Tibial artery (tissue), 4 donors: ENCODE results near the gene C2CD4C.
"Not testable (repeated sequence)": the region's sequence is repeated elsewhere in the genome, so short reads cannot be mapped to it uniquely, and the experiment has no call there.

Experiments used
- DNase-seq, 2 donors: peaks; one replicate each; pipeline ENCODE4 v3.0.0-alpha.2; 2019
- H3K27ac ChIP-seq, 2 donors: fragments of 200-600 bp; sonication (generic) in 1 of 2; 1 replicate in 1 of 2; 2 replicates in 1 of 2; pipeline ENCODE4 v1.5.1; 2018 to 2019; ENCODE audit warnings: mild to moderate bottlenecking in 1 of 2
- H3K27me3 ChIP-seq, 2 donors: fragments of 200-600 bp; sonication (generic) in 1 of 2; one replicate each; pipeline versions ENCODE4 v1.5.1 to v1.6.0; 2016 to 2019
- H3K36me3 ChIP-seq, 3 donors: fragments of 200-600 bp; sonication (generic) in 2 of 3; one replicate each; pipeline ENCODE4 v1.5.1; 2016 to 2019; ENCODE audit warnings: mild to moderate bottlenecking in 2 of 3
- H3K4me1 ChIP-seq, 4 donors: fragments of 200-600 bp; sonication (generic) in 2 of 4; 1 replicate in 3 of 4; 2 replicates in 1 of 4; pipeline ENCODE4 v1.5.1; 2016 to 2019
- H3K4me3 ChIP-seq, 2 donors: fragments of 200-600 bp; sonication (generic) in 1 of 2; 1 replicate in 1 of 2; 2 replicates in 1 of 2; pipeline ENCODE4 v1.5.1; 2018 to 2019; ENCODE audit warnings: mild to moderate bottlenecking in 2 of 2
- H3K9me3 ChIP-seq, 3 donors: fragments of 200-600 bp; sonication (generic) in 1 of 3; one replicate each; pipeline ENCODE4 v1.5.1; 2016 to 2019
- CTCF ChIP-seq, 2 experiments: fragments of 200-600 bp in 1 of 2; fragments of 450-650 bp in 1 of 2; IDR thresholded peaks; one replicate each; pipeline ENCODE4 v1.5.1; 2017 to 2019; ENCODE audit warnings: antibody characterized with exemption in 2 of 2, mild to moderate bottlenecking in 1 of 2, moderate library complexity in 1 of 2
- intact Hi-C: fragments of 100-400 bp; cut with DNase I; formaldehyde crosslinking; loops from one replicate; pipeline ENCODE4 v1.15.0; 2023; ENCODE audit warnings: low total_unique reads

C2CD4C gene

DNA sequence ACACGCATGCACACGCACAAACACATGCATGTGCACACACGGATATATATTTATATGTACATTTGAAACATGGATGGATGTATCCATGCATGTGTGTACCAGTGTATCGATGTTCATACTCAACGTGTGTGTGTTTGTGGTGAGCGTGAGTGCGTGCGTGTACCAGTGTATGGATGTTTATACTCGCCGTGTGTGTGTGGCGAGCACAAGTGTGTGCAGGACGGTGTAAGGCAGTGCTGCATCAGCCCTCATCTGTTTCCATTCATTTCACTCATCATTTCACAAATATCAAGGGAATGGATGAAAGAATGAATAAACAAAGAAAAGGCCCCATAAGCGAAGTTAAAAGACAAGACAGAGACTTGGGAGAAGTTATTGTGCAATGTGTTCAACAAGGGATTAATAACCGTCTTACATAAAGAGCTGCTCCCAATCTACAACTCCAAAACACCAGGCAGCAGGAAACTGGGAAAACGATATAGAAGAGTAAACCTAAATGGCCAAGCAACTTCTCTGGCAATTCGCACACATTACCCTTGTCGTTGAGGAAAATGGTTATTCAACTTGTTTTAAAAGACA, 42.7 kb downstream of the C2CD4C start:
- intact Hi-C loops, result no loop called here
- DNase-seq, result no peak
- Histone ChIP-seq H3K27me3 (peaks cover 0 to 50% of the 10 kb centered on the region in 2 donors), H3K9me3 (no peaks in the 10 kb centered on the region), H3K36me3 (no peaks in the 10 kb centered on the region), H3K27ac (no peak overlapping the region), H3K4me1 (no peaks in the 10 kb centered on the region), H3K4me3 (no peak overlapping the region)
- TF ChIP-seq CTCF (IDR thresholded peaks at IDR 0.05), result no peak

DNA sequence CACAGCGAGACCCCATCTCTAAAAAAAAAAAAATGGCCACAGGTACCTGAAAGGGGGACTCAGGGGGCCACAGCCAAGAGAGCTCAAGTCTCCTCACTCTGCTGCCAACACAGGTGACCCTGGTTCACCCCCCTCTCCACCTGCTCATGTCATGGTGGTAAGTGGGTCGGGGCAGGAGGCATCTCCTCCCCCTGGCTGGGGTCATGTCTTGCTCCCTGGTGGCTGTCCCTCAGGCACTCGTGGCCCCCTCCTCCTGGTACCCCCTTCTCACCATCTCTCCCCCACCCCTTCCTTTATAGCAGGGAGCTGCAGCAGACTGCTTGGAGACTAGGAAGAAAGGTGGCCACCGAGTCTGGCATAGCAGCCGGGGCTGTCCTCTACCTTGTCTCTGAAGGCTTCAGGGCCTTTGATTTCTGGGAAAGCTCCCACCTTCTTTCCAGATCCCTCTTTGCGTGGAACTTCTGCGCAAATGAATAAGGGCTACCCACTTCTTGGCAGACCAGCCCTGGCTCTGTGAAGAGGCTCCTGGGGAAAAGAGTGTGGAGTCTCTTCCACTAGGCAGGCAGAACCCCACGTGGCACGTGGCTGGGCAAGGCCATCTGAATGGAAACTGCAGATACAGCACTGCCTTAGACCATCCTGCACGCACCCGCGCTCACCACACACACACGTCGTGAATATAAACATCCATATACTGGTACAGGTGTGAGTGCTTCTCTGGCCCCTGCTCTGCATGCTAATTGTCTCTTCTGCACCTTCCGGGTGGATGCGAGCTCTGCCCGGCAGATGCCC, 44.3 kb downstream of the C2CD4C start:
- intact Hi-C loops, result no loop called here
- H3K4me3 ChIP-seq, result no peak overlapping the region
- H3K9me3 ChIP-seq, result no peaks in the 10 kb centered on the region
- H3K36me3 ChIP-seq, result no peaks in the 10 kb centered on the region
- H3K27me3 ChIP-seq, result peaks cover 0 to 50% of the 10 kb centered on the region in 2 donors
- no peak for TF ChIP-seq CTCF (IDR thresholded peaks at IDR 0.05)
- no peak for DNase-seq
- no peaks in the 10 kb centered on the region for H3K4me1 ChIP-seq
- H3K27ac ChIP-seq, result no peak overlapping the region

DNA sequence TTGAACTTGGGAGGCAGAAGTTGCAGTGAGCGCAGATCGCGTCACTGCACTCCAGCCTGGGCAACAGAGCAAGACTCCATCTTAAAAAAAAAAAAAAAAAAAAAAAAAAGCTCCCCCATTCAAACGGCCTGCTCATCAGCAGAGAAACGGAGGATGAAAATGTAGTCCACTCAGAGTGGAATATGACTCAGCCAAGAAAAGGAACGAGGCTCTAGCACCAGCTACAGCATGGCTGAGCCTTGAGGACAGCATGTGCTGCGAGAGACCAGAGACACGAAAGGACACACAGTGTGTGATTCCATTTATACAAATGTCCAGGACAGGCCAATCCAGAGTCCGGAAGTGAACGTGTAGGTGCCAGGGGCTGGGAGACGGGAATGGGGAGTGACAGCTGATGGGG, 46.3 kb downstream of the C2CD4C start:
- Histone ChIP-seq H3K27me3 (peaks cover 0 to 54% of the 10 kb centered on the region in 2 donors), H3K36me3 (no peaks in the 10 kb centered on the region)
- intact Hi-C loops, result no loop called here

GRCh38 chr19:362154-362553, 46.8 kb downstream of the C2CD4C start:
- Histone ChIP-seq H3K36me3 (no peaks in the 10 kb centered on the region), H3K9me3 (no peaks in the 10 kb centered on the region), H3K27me3 (peaks cover 0 to 49% of the 10 kb centered on the region in 2 donors), H3K27ac (no peak overlapping the region), H3K4me1 (no peaks in the 10 kb centered on the region), H3K4me3 (no peak overlapping the region)
- no peak for TF ChIP-seq CTCF (IDR thresholded peaks at IDR 0.05)
- DNase-seq, result no peak
- intact Hi-C loops, result no loop called here

More for the DNA sequence above, 46.3 kb downstream of the C2CD4C start:
- Histone ChIP-seq H3K4me3 (no peak overlapping the region), H3K27ac (no peak overlapping the region), H3K4me1 (no peaks in the 10 kb centered on the region), H3K9me3 (no peaks in the 10 kb centered on the region)
- no peak for TF ChIP-seq CTCF (IDR thresholded peaks at IDR 0.05)
- DNase-seq, result no peak

DNA sequence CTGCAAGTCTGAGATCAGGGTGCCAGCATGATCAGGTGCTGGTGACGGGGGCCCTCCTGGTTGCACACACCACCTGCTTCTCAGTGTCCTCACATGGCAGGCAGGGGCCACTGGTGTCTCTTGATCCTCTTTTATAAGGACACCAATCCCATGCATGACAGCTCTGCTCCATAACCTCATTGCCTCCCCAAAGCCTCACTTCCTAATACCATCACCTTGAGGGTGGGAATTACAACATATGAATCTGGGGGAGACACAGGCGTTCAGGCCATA, 49.4 kb downstream of the C2CD4C start:
- no peak for DNase-seq
- intact Hi-C loops, result no loop called here
- no peaks in the 10 kb centered on the region for H3K9me3 ChIP-seq
- H3K36me3 ChIP-seq, result no peaks in the 10 kb centered on the region
- H3K27ac ChIP-seq, result no peak overlapping the region
- no peak for TF ChIP-seq CTCF (IDR thresholded peaks at IDR 0.05)
- H3K4me1 ChIP-seq, result no peaks in the 10 kb centered on the region
- no peak overlapping the region for H3K4me3 ChIP-seq
- H3K27me3 ChIP-seq, result peaks cover 0 to 28% of the 10 kb centered on the region in 2 donors

DNA sequence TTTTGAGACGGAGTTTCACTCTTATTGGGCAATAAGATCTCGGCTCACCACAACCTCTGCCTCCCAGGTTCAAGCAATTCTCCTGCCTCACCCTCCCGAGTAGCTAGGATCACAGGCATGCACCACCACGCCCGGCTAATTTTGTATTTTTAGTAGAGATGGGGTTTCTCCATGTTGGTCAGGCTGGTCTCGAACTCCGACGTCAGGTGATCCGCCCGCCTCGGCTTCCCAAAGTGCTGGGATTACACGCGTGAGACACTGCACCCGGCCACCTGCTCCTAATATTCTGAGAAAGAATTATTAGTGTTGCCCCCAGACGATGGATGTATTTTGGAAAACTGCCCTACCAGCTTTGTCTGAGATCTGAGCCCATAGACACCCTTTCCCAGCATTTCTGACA, 53.4 kb downstream of the C2CD4C start:
- DNase-seq, intact Hi-C loops, H3K4me3 ChIP-seq, H3K27ac ChIP-seq, H3K4me1 ChIP-seq, H3K36me3 ChIP-seq, H3K9me3 ChIP-seq: not testable (repeated sequence)
- H3K27me3 ChIP-seq, result peaks cover 0 to 20% of the 10 kb centered on the region in 2 donors
